HL-60/S4 treated with retinoic acid at 250 ng/mL for 4 days and 3 days (cell line): ENCODE results near the gene TUG1.

ENCODE experiments used
- in situ Hi-C: fragments of 300-500 bp; cut with MboI; formaldehyde crosslinking; loops from 2 replicates; pipeline ENCODE4 v1.7.0; 2022; ENCODE audit warnings: low sequenced_read_pairs

TUG1 gene

GRCh38 chr22:30996462-30996861, 27.4 kb downstream of the TUG1 start:
- in situ Hi-C loops, result no loop called here

GRCh38 chr22:30998329-30998728, 29.3 kb downstream of the TUG1 start:
- in situ Hi-C loops, result no loop called here

DNA sequence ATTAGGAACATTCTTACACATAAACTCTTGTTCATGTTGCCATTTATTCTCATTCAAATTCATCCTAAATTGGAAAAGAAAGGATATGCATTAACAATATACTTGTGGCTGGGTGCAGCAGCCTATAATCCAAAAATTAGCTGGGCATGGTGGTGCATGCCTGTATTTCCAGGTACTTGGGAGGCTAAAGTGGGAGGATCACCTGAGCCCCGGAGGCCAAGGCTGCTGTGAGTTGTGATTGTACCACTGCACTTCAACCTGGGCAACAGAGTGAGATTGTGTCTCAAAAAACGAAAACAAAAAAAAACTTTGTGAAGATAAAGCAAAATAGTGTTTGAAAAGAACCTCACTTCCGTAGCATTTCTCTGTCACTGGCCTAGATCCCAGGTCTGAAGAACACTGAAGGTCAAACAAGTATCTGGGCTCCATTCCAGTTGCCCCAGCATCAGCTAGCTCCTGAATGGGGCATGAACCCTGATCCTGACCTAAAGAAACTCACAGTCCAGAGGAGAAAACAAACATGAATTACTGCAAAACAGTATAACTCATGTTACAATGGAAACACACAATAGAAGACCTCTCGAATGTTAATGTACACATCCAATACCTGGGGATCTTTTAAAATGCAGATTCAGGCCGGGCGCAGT, 32.2 kb downstream of the TUG1 start:
- in situ Hi-C loops, result no loop called here

DNA sequence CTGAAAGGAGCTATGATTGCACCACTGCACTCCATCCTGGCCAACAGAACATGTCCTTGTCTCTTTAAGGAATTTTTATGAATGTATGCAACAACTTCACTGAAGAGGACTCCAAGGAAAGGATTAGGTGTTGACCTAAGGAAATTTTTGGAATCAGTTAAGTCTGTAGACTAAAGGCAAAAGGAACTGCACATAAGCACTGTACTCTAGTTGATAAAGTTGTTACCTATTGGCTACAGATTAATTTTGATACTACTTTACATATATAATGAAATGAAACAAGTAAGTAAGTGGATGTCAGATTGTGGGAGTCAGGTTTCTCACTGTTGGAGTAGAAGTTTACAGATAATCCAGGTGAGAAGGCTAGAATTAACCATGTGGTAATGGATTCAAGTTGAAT, 36.5 kb downstream of the TUG1 start:
- in situ Hi-C loops, result no loop called here

GRCh38 chr22:31019191-31019930, 50.3 kb downstream of the TUG1 start:
- in situ Hi-C loops, result no loop called here

- in situ Hi-C loops, result no loop called here
These were observed 51.3 kb downstream of the TUG1 start for GRCh38 chr22:31020334-31020733.

DNA sequence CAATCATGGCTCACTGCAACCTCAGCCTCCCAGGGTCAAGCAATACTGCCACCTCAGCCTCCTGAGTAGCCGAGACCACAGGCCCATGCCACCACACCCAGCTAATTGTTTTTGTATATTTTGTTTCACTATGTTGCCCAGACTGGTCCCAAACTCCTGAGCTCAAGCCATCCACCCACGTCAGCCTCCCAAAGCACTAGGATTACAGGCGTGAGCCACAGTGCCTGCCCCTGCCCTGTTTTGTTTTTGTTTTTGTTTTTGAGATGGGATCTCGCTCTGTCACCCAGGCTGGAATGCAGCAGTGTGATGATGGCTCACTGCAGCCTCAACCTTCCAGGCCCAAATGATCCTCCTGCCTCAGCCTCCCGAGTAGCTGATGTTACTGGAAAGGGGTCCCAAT, 53.5 kb downstream of the TUG1 start:
- in situ Hi-C loops, result no loop called here
